Astrocyte (in vitro differentiated cells and primary cell): Measurements from ENCODE around the gene ESYT3.

Experiments
- EZH2 ChIP-seq: IDR thresholded peaks from 2 replicates; pipeline ENCODE4 v1.6.1; 2012; ENCODE audit warnings: mild to moderate bottlenecking, low read length, inconsistent platforms; ENCODE audit not compliant: insufficient read depth
- TF ChIP-seq, protein P1 (sequence below): IDR thresholded peaks from 2 replicates; pipeline ENCODE4 v1.5.1; 2011; ENCODE audit warnings: low read depth, mild to moderate bottlenecking, inconsistent platforms, low read length, moderate library complexity; ENCODE audit not compliant: insufficient read depth

GRCh38 chr3:138396752-138397410 is 37.5 kb upstream of the ESYT3 start:
- no peak for TF ChIP-seq EZH2
- TF ChIP-seq, protein P1, sequence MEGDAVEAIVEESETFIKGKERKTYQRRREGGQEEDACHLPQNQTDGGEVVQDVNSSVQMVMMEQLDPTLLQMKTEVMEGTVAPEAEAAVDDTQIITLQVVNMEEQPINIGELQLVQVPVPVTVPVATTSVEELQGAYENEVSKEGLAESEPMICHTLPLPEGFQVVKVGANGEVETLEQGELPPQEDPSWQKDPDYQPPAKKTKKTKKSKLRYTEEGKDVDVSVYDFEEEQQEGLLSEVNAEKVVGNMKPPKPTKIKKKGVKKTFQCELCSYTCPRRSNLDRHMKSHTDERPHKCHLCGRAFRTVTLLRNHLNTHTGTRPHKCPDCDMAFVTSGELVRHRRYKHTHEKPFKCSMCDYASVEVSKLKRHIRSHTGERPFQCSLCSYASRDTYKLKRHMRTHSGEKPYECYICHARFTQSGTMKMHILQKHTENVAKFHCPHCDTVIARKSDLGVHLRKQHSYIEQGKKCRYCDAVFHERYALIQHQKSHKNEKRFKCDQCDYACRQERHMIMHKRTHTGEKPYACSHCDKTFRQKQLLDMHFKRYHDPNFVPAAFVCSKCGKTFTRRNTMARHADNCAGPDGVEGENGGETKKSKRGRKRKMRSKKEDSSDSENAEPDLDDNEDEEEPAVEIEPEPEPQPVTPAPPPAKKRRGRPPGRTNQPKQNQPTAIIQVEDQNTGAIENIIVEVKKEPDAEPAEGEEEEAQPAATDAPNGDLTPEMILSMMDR = no peak
